Natural killer cell (primary cell): ENCODE data around the gene SLC6A18. TPM values are rescaled to one million over a fixed set of nuclear protein-coding genes. Genes with fewer than 3 reads are reported as not detected.

Source experiments
- ATAC-seq, 3 donors: fragments of 150-1000 bp in 2 of 3; fragments of 200-7000 bp in 1 of 3; cut with Tn5 transposase; 1 replicate in 1 of 3; 2 replicates in 2 of 3; pipeline ENCODE4 v1.10.0; 2021; ENCODE audit warnings: mild to moderate bottlenecking in 2 of 3, moderate library complexity in 2 of 3
- DNase-seq, 2 donors: peaks; one replicate each; pipeline versions ENCODE4 v3.0.0 to v3.0.0-alpha.2; 2013 to 2021; ENCODE audit warnings: mixed read lengths in 1 of 2
- H3K27ac ChIP-seq: one replicate; pipeline ENCODE4 v1.5.1; 2013; ENCODE audit warnings: mild to moderate bottlenecking, low read length
- H3K27me3 ChIP-seq: one replicate; pipeline ENCODE4 v1.6.1; 2013; ENCODE audit warnings: low read length; ENCODE audit not compliant: control insufficient read depth, insufficient read depth
- H3K36me3 ChIP-seq: one replicate; pipeline ENCODE4 v1.6.1; 2013; ENCODE audit warnings: low read length; ENCODE audit not compliant: control insufficient read depth, insufficient read depth
- H3K4me1 ChIP-seq: one replicate; pipeline ENCODE4 v1.6.1; 2013; ENCODE audit warnings: low read length; ENCODE audit not compliant: control insufficient read depth, insufficient read depth
- H3K4me3 ChIP-seq: one replicate; pipeline ENCODE4 v1.5.1; 2013; ENCODE audit warnings: low read length
- H3K9me3 ChIP-seq: one replicate; pipeline ENCODE4 v1.6.1; 2013; ENCODE audit warnings: low read length; ENCODE audit not compliant: control insufficient read depth, insufficient read depth
- H3K27ac Mint-ChIP-seq, 2 donors: one replicate each; pipeline ENCODE4 v1.8.0; 2022; ENCODE audit warnings: mild to moderate bottlenecking in 2 of 2, mixed read lengths in 2 of 2, moderate library complexity in 1 of 2
- H3K27me3 Mint-ChIP-seq, 2 donors: one replicate each; pipeline ENCODE4 v1.8.0; 2022; ENCODE audit warnings: low read depth in 2 of 2, mixed read lengths in 2 of 2
- H3K36me3 Mint-ChIP-seq: one replicate; pipeline ENCODE4 v1.8.0; 2022; ENCODE audit warnings: mixed read lengths
- H3K4me1 Mint-ChIP-seq, 2 donors: one replicate each; pipeline ENCODE4 v1.8.0; 2022; ENCODE audit warnings: mixed read lengths in 2 of 2
- H3K4me3 Mint-ChIP-seq: one replicate; pipeline ENCODE4 v1.8.0; 2022; ENCODE audit warnings: mild to moderate bottlenecking, moderate library complexity, mixed read lengths
- H3K9me3 Mint-ChIP-seq, 2 donors: one replicate each; pipeline ENCODE4 v1.8.0; 2022; ENCODE audit warnings: mixed read lengths in 2 of 2
- CTCF ChIP-seq: fragments of 200-600 bp; IDR thresholded peaks from one replicate; pipeline ENCODE4 v1.8.0; 2022; ENCODE audit warnings: antibody characterized with exemption
- whole genome bisulfite sequencing: methylation state at CpG from one replicate; pipeline ENCODE4 v1.1.7; 2013; ENCODE audit warnings: missing lambda C conversion rate; ENCODE audit not compliant: insufficient coverage; 5-methylcytosine and 5-hydroxymethylcytosine counted together
- intact Hi-C: fragments of 100-400 bp; cut with micrococcal nuclease; formaldehyde crosslinking; loops from one replicate; pipeline ENCODE4 v1.14.2; 2022
- total RNA-seq, 4 donors: library from RNA; stranded (reverse); fragments of 120-200 nt in 1 of 4; gene quantifications; one replicate each; pipeline versions ENCODE4 v1.2.3 to v1.2.4, GENCODE V29; 2013 to 2022

SLC6A18 gene
- total RNA-seq, 3 donors from 2014 or later (not counting 1 experiment from before 2014, with no cell fraction given) = not detected

GRCh38 chr5:1208743-1209488 is 16.3 kb upstream of the SLC6A18 start:
- intact Hi-C loops = no loop called here
- no peak overlapping the region for H3K27ac Mint-ChIP-seq

GRCh38 chr5:1209489-1209852 is 15.7 kb upstream of the SLC6A18 start:
- Mint-ChIP-seq H3K4me3 (no peak overlapping the region), H3K27me3 (peaks cover 4 to 8% of the 10 kb centered on the region in 2 donors), H3K4me1 (no peaks in the 10 kb centered on the region), H3K36me3 (no peaks in the 10 kb centered on the region), H3K9me3 (no peaks in the 10 kb centered on the region), H3K27ac (no peak overlapping the region)
- no peaks in the 10 kb centered on the region for H3K36me3 ChIP-seq
- DNase-seq (no peak), ATAC-seq (no peak)
- H3K27ac ChIP-seq = no peak overlapping the region
- no peaks in the 10 kb centered on the region for H3K27me3 ChIP-seq
- H3K4me1 ChIP-seq = no peaks in the 10 kb centered on the region
- intact Hi-C loops = no loop called here
- TF ChIP-seq CTCF = no peak
- H3K9me3 ChIP-seq = no peaks in the 10 kb centered on the region
- 84% methylated on average over 2 of the region's 2 CpGs for WGBS
- no peak overlapping the region for H3K4me3 ChIP-seq

More at GRCh38 chr5:1208743-1209488, 16.3 kb upstream of the SLC6A18 start:
- Histone ChIP-seq H3K4me3 (no peak overlapping the region), H3K27ac (no peak overlapping the region), H3K36me3 (no peaks in the 10 kb centered on the region), H3K9me3 (no peaks in the 10 kb centered on the region), H3K27me3 (no peaks in the 10 kb centered on the region), H3K4me1 (no peaks in the 10 kb centered on the region)
- peaks cover 4 to 8% of the 10 kb centered on the region in 2 donors for H3K27me3 Mint-ChIP-seq
- DNase-seq = no peak
- no peak overlapping the region for H3K4me3 Mint-ChIP-seq
- H3K36me3 Mint-ChIP-seq = no peaks in the 10 kb centered on the region
- H3K4me1 Mint-ChIP-seq = no peaks in the 10 kb centered on the region
- H3K9me3 Mint-ChIP-seq = no peaks in the 10 kb centered on the region
- no peak for ATAC-seq
- WGBS = 89% methylated on average over 24 of the region's 24 CpGs
- no peak for TF ChIP-seq CTCF

GRCh38 chr5:1209896-1210776 is 15.0 kb upstream of the SLC6A18 start:
- no peaks in the 10 kb centered on the region for H3K36me3 ChIP-seq
- intact Hi-C loops = no loop called here
- Mint-ChIP-seq H3K36me3 (no peaks in the 10 kb centered on the region), H3K27me3 (peaks cover 4% of the 10 kb centered on the region in 2 donors), H3K4me3 (no peak overlapping the region), H3K9me3 (no peaks in the 10 kb centered on the region), H3K27ac (no peak overlapping the region), H3K4me1 (no peaks in the 10 kb centered on the region)
- no peaks in the 10 kb centered on the region for H3K9me3 ChIP-seq
- DNase-seq (no peak), ATAC-seq (no peak)
- H3K27ac ChIP-seq = no peak overlapping the region
- no peaks in the 10 kb centered on the region for H3K4me1 ChIP-seq
- H3K27me3 ChIP-seq = no peaks in the 10 kb centered on the region
- 89% methylated on average over 21 of the region's 21 CpGs for WGBS
- no peak for TF ChIP-seq CTCF
- no peak overlapping the region for H3K4me3 ChIP-seq
